SK-N-SH treated with all-trans-retinoic acid at 6 μM for 48 hours (cell line): ENCODE measurements around the gene PCDH9.

Source experiments
- ATAC-seq: fragments of 200-7000 bp; cut with Tn5 transposase; 3 replicates; pipeline ENCODE4 v1.9.1; 2020; ENCODE audit warnings: mild to moderate bottlenecking, moderate library complexity
- ARNTL ChIP-seq: fragments of 450-650 bp; formaldehyde crosslinking; IDR thresholded peaks from 2 replicates; pipeline ENCODE4 v1.5.0; 2020; ENCODE audit warnings: low read depth, mild to moderate bottlenecking, moderate library complexity, borderline replicate concordance
- BACH2 ChIP-seq: fragments of 250-450 bp; sonication (Bioruptor Pico); IDR thresholded peaks from 2 replicates; pipeline ENCODE4 v1.9.0; 2021; ENCODE audit warnings: mild to moderate bottlenecking, borderline replicate concordance
- CSDC2 ChIP-seq: fragments of 250-450 bp; sonication (Bioruptor Pico); IDR thresholded peaks from 2 replicates; pipeline ENCODE4 v1.5.0; 2020; ENCODE audit warnings: mild to moderate bottlenecking, moderate library complexity
- CSRNP3 ChIP-seq: fragments of 250-450 bp; sonication (Bioruptor Pico); IDR thresholded peaks from 2 replicates; pipeline ENCODE4 v1.5.1; 2021; ENCODE audit warnings: mild to moderate bottlenecking, moderate library complexity
- ESRRG ChIP-seq: fragments of 250-450 bp; sonication (Bioruptor Pico); IDR thresholded peaks from 2 replicates; pipeline ENCODE4 v1.6.1; 2021; ENCODE audit warnings: mild to moderate bottlenecking
- GLIS3 ChIP-seq: fragments of 250-450 bp; sonication (Bioruptor Pico); IDR thresholded peaks from 2 replicates; pipeline ENCODE4 v1.5.0; 2020; ENCODE audit warnings: mild to moderate bottlenecking, moderate library complexity
- ISL1 ChIP-seq: fragments of 250-450 bp; sonication (Bioruptor Pico); IDR thresholded peaks from 2 replicates; pipeline ENCODE4 v2.1.2; 2022; ENCODE audit warnings: mild to moderate bottlenecking, moderate library complexity
- OSR1 ChIP-seq: fragments of 250-450 bp; sonication (Bioruptor Pico); IDR thresholded peaks from 2 replicates; pipeline ENCODE4 v1.8.0; 2022; ENCODE audit warnings: moderate library complexity, mild to moderate bottlenecking, inconsistent platforms
- RARB ChIP-seq: fragments of 250-450 bp; sonication (Bioruptor Pico); IDR thresholded peaks from 2 replicates; pipeline ENCODE4 v1.8.0; 2021; ENCODE audit warnings: mild to moderate bottlenecking, moderate library complexity
- SNAI2 ChIP-seq: fragments of 250-450 bp; sonication (Bioruptor Pico); IDR thresholded peaks from 2 replicates; pipeline ENCODE4 v1.5.0; 2020; ENCODE audit warnings: mild to moderate bottlenecking, moderate library complexity
- TCF4 ChIP-seq: fragments of 250-450 bp; sonication (Bioruptor Pico); IDR thresholded peaks from 2 replicates; pipeline ENCODE4 v1.8.0; 2021; ENCODE audit warnings: mild to moderate bottlenecking, moderate library complexity, borderline replicate concordance
- TOX ChIP-seq: fragments of 250-450 bp; sonication (Bioruptor Pico); IDR thresholded peaks from 2 replicates; pipeline ENCODE4 v1.8.0; 2021; ENCODE audit warnings: mild to moderate bottlenecking, moderate library complexity, borderline replicate concordance
- TSHZ2 ChIP-seq: fragments of 250-450 bp; sonication (Bioruptor Pico); IDR thresholded peaks from 2 replicates; pipeline ENCODE4 v1.5.0; 2020; ENCODE audit warnings: mild to moderate bottlenecking, moderate library complexity
- ZC3H10 ChIP-seq: fragments of 250-450 bp; sonication (Bioruptor Pico); IDR thresholded peaks from 2 replicates; pipeline ENCODE4 v1.5.1; 2021; ENCODE audit warnings: mild to moderate bottlenecking, moderate library complexity
- ZFP30 ChIP-seq: fragments of 450-650 bp; formaldehyde crosslinking; IDR thresholded peaks from 2 replicates; pipeline ENCODE4 v1.5.0; 2022; ENCODE audit warnings: mild to moderate bottlenecking, moderate library complexity
- ZNF565 ChIP-seq: fragments of 450-650 bp; formaldehyde crosslinking; conservative IDR thresholded peaks from 2 replicates; pipeline ENCODE4 v1.5.0; 2020; ENCODE audit warnings: low read depth, mild to moderate bottlenecking, moderate library complexity
- ZNF8 ChIP-seq: fragments of 450-650 bp; formaldehyde crosslinking; IDR thresholded peaks from 2 replicates; pipeline ENCODE4 v1.5.0; 2020; ENCODE audit warnings: mild to moderate bottlenecking, moderate library complexity
- TF ChIP-seq, protein P1 (sequence below): fragments of 250-450 bp; sonication (Bioruptor Pico); IDR thresholded peaks from 2 replicates; pipeline ENCODE4 v1.8.0; 2021; ENCODE audit warnings: low read depth, mild to moderate bottlenecking, moderate library complexity, borderline replicate concordance
- TF ChIP-seq, protein P2 (sequence below): fragments of 250-450 bp; sonication (Bioruptor Pico); IDR thresholded peaks from 2 replicates; pipeline ENCODE4 v1.5.1; 2020; ENCODE audit warnings: low read depth, mild to moderate bottlenecking, moderate library complexity

The PCDH9 gene

GRCh38 chr13:67227131-67227983 is 2.8 kb downstream of the PCDH9 start:
- TF ChIP-seq CSDC2 (CRISPR knock-in tag) (no peak), CSRNP3 (no peak), GLIS3 (CRISPR knock-in tag) (no peak), TCF4 (CRISPR knock-in tag) (no peak), TOX (CRISPR knock-in tag) (no peak), ISL1 (CRISPR knock-in tag) (no peak), SNAI2 (CRISPR knock-in tag) (no peak), OSR1 (CRISPR knock-in tag) (no peak)
- TF ChIP-seq, protein P1, sequence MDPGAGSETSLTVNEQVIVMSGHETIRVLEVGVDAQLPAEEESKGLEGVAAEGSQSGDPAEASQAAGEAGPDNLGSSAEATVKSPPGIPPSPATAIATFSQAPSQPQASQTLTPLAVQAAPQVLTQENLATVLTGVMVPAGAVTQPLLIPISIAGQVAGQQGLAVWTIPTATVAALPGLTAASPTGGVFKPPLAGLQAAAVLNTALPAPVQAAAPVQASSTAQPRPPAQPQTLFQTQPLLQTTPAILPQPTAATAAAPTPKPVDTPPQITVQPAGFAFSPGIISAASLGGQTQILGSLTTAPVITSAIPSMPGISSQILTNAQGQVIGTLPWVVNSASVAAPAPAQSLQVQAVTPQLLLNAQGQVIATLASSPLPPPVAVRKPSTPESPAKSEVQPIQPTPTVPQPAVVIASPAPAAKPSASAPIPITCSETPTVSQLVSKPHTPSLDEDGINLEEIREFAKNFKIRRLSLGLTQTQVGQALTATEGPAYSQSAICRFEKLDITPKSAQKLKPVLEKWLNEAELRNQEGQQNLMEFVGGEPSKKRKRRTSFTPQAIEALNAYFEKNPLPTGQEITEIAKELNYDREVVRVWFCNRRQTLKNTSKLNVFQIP (CRISPR knock-in tag) = no peak
- TF ChIP-seq, protein P2, sequence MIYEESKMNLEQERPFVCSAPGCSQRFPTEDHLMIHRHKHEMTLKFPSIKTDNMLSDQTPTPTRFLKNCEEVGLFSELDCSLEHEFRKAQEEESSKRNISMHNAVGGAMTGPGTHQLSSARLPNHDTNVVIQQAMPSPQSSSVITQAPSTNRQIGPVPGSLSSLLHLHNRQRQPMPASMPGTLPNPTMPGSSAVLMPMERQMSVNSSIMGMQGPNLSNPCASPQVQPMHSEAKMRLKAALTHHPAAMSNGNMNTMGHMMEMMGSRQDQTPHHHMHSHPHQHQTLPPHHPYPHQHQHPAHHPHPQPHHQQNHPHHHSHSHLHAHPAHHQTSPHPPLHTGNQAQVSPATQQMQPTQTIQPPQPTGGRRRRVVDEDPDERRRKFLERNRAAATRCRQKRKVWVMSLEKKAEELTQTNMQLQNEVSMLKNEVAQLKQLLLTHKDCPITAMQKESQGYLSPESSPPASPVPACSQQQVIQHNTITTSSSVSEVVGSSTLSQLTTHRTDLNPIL (CRISPR knock-in tag) = no peak
- TF ChIP-seq, all 23 proteins: peak for 0
- no peak for ATAC-seq

DNA sequence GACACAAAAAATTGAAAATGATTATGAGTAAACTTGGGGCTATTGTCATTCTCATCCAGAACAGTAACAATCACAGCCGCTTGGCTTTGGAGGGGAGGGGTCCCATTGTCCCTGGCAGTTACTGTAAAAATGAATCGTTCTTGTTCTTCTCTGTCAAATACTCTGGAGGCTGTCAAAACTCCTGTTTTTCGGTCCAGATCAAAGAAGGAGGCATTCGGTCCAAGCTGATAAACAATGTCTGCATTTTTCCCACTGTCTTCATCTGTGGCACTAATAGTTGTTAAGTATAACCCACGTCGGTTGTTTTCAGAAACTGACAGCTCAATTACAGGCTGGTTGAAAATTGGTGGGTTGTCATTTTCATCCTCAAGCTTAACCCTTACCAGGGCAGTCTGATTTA is 3.4 kb downstream of the PCDH9 start:
- TF ChIP-seq ZFP30 = no peak
- TF ChIP-seq ZNF8 = no peak
- no peak for TF ChIP-seq RARB (CRISPR knock-in tag)
- TF ChIP-seq TOX (CRISPR knock-in tag) = no peak
- TF ChIP-seq, protein P2 (CRISPR knock-in tag) = no peak
- TF ChIP-seq ZNF565 = no peak
- TF ChIP-seq CSDC2 (CRISPR knock-in tag) = no peak
- no peak for TF ChIP-seq BACH2
- no peak for TF ChIP-seq OSR1 (CRISPR knock-in tag)
- TF ChIP-seq, protein P1 (CRISPR knock-in tag) = no peak
- TF ChIP-seq SNAI2 (CRISPR knock-in tag) = no peak
- no peak for TF ChIP-seq ARNTL
- no peak for TF ChIP-seq ESRRG (CRISPR knock-in tag)
- TF ChIP-seq GLIS3 (CRISPR knock-in tag) = no peak
- no peak for TF ChIP-seq ISL1 (CRISPR knock-in tag)
- no peak for TF ChIP-seq TSHZ2
- no peak for TF ChIP-seq CSRNP3
- no peak for TF ChIP-seq ZC3H10 (CRISPR knock-in tag)
- TF ChIP-seq, all 23 proteins: peak for 0

More for the DNA sequence above, 3.4 kb downstream of the PCDH9 start:
- ATAC-seq = no peak
